Coronary artery (tissue), 2 donors: Measurements from ENCODE around the gene JAZF1.

ENCODE experiments used
- DNase-seq: peaks from one replicate; pipeline ENCODE4 v3.0.0-alpha.2; 2017; ENCODE audit warnings: low spot score
- H3K27ac ChIP-seq, 2 donors: fragments of 200-600 bp; sonication (generic); one replicate each; pipeline ENCODE4 v1.5.1; 2016 to 2019
- H3K4me3 ChIP-seq: fragments of 200-600 bp; sonication (generic); 2 replicates; pipeline ENCODE4 v1.5.1; 2016; ENCODE audit warnings: mild to moderate bottlenecking, moderate library complexity
- TF ChIP-seq, protein P1 (sequence below): fragments of 200-600 bp; sonication (generic); IDR thresholded peaks from one replicate; pipeline ENCODE4 v1.5.1; 2019; ENCODE audit warnings: antibody characterized with exemption

The JAZF1 gene

DNA sequence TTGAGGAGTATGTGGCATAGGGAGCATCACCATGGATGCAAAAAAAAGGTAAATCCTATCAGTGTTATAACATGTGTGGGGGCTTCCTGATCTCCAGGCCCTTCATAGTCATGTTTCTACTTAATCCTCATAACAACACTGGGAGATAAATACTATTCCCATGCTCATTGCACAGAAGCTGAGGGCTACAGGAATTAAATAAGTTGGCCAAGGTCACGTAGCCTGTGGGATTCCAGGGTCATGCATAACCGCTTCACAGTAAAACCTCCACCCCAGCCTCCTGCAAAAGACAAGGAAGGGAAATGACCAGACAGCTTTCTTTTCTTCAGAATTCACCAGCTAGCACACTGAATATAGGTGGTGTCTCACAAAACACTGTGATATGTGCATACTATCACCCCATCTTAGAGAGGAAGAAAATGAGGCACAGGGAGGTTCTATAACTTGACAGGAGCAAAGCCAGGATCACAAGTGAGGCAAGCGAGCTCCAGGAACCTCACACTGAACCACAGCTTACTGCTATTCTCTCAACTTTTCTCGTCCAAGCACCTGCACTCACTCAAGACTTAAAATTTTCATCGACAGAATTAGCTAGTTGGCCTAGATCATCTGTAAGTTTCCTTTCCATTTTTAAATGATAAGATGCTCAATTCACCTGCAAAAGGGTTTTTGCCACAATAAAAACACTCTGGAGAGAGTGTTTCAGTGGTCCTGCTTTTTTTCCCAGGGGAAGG is 13.4 kb downstream of the JAZF1 start:
- no peak for DNase-seq
- Histone ChIP-seq H3K4me3 (no peak overlapping the region), H3K27ac (no peak overlapping the region)
- TF ChIP-seq, protein P1, sequence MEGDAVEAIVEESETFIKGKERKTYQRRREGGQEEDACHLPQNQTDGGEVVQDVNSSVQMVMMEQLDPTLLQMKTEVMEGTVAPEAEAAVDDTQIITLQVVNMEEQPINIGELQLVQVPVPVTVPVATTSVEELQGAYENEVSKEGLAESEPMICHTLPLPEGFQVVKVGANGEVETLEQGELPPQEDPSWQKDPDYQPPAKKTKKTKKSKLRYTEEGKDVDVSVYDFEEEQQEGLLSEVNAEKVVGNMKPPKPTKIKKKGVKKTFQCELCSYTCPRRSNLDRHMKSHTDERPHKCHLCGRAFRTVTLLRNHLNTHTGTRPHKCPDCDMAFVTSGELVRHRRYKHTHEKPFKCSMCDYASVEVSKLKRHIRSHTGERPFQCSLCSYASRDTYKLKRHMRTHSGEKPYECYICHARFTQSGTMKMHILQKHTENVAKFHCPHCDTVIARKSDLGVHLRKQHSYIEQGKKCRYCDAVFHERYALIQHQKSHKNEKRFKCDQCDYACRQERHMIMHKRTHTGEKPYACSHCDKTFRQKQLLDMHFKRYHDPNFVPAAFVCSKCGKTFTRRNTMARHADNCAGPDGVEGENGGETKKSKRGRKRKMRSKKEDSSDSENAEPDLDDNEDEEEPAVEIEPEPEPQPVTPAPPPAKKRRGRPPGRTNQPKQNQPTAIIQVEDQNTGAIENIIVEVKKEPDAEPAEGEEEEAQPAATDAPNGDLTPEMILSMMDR: no peak

- DNase-seq: no peak
- no peak overlapping the region for H3K27ac ChIP-seq
Observed at GRCh38 chr7:28165961-28166955, 14.3 kb downstream of the JAZF1 start.

DNA sequence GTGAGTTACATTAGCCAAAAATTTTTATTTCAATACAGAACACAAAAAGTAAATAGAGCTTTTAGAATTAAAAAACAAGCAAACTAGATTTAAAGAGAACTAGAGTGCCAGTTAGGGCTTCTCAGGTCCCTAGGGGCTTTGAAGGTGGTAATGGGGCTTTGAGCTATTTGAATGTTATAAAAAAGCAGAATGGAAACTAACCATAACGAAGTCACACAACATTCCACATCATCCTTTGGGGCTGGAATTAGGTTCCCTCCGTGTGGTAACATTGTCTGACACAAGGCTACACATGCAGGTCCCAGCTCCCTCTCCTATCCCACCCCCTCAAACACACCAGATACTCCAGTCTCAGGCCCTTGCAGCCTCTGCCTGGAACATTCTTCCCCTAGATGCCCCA is 15.3 kb downstream of the JAZF1 start:
- no peak overlapping the region for H3K4me3 ChIP-seq
- H3K27ac ChIP-seq: no peak overlapping the region
- TF ChIP-seq, protein P1: no peak
- no peak for DNase-seq

More at GRCh38 chr7:28165961-28166955, 14.3 kb downstream of the JAZF1 start:
- no peak overlapping the region for H3K4me3 ChIP-seq
- TF ChIP-seq, protein P1: no peak

DNA sequence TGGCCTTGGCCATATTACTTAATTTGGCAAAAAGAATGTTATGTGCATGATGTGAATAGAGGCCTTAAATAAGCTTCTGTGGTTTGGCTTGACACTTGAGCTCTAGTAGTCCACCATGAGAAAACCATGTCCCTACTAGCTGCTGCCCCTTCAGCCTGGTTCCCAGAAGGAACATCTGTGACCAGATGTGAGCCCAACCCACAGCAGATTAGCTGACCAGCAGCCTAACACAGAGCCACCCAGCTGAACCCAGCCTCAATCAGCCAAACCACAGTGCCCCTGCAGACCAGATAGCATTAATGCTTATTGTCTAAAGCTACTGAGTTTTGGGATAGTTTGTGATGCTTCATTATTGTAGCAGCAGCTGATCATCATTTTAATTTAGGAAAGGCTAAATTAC is 16.6 kb downstream of the JAZF1 start:
- no peak overlapping the region for H3K4me3 ChIP-seq
- no peak overlapping the region for H3K27ac ChIP-seq
- TF ChIP-seq, protein P1: no peak
- no peak for DNase-seq

DNA sequence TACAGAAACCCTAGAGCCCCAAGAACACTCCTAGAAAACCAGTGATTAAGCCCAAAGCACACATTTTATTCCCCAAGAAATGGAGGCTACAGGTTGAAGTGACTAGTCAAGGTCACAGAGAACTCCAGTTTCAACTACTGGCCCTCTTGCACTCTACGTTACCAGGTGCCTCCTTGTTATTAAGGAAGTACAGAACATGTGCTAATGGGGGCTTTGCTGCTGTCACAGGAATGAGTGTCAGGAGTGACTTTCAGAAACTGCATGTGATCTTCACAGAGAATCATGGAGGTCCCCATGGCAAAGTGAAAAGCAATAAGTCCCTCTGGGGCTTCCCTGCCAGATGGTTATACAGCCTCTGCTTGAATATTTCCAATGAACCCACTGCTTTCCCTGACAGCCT is 19.3 kb downstream of the JAZF1 start:
- TF ChIP-seq, protein P1: no peak
- Histone ChIP-seq H3K4me3 (no peak overlapping the region), H3K27ac (no peak overlapping the region)
- no peak for DNase-seq

- H3K4me3 ChIP-seq: no peak overlapping the region
- no peak overlapping the region for H3K27ac ChIP-seq
- TF ChIP-seq, protein P1: no peak
- DNase-seq: no peak
Observed at GRCh38 chr7:28160551-28160991, 20.0 kb downstream of the JAZF1 start.
